SK-N-SH (cell line): ENCODE measurements around the gene TRIM8.

Experiments
- CHD2 ChIP-seq: fragments of 150-350 bp; IDR thresholded peaks from 2 replicates; pipeline ENCODE4 v1.6.1; 2018; ENCODE audit warnings: low read length; ENCODE audit not compliant: partially characterized antibody
- MXI1 ChIP-seq: IDR thresholded peaks from 2 replicates; pipeline ENCODE4 v1.6.1; 2012; ENCODE audit warnings: mild to moderate bottlenecking, low read depth, low read length, improper control_type of control experiment
- TAF1 ChIP-seq: IDR thresholded peaks from 2 replicates; pipeline ENCODE4 v1.6.1; 2012; ENCODE audit warnings: low read depth, mild to moderate bottlenecking, low read length, moderate library complexity, borderline replicate concordance
- TF ChIP-seq, protein P1 (sequence below): IDR thresholded peaks from 2 replicates; pipeline ENCODE4; 2012
- TF ChIP-seq, protein P2 (sequence below): IDR thresholded peaks from 2 replicates; pipeline ENCODE4 v1.4.0; 2012; ENCODE audit warnings: low read depth, borderline replicate concordance

DNA sequence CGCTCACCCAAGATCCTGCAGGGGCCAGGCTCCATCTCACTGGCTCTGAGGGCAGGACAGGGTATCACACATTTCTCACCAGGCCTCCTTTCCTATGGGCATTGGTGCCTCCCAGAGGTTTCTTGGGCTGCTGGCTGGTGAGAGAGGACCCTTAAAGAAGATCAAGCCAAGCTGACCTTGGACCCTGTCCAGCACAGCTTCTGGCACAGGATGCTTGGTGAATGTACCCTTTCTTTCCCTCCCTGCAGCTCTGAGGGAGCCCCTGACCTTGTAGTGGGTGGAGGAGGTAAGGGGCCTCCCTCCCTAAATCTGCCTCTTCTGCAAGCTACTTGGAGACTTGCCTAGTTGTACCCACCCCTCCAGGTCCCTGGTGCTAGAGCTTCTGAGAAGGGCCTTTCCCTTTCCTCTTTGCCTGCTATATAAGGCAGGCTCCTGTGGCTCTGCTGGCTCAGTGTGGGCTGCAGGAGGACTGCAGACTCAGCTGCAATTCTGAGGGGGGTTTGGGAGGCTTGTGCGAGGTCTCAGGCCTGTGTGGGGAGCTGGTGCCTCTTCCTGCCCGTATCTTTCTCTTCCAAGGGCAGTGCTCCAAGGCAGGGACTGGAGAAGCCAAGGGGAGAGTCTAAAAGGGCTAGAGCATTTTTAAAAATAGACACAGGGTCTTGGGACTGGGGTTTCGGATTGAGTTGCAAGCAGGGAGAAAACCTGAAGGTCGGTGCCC lies 11.7 kb upstream of the TRIM8 start:
- TF ChIP-seq, protein P1, sequence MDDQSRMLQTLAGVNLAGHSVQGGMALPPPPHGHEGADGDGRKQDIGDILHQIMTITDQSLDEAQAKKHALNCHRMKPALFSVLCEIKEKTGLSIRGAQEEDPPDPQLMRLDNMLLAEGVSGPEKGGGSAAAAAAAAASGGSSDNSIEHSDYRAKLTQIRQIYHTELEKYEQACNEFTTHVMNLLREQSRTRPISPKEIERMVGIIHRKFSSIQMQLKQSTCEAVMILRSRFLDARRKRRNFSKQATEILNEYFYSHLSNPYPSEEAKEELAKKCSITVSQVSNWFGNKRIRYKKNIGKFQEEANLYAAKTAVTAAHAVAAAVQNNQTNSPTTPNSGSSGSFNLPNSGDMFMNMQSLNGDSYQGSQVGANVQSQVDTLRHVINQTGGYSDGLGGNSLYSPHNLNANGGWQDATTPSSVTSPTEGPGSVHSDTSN = no peak
- TF ChIP-seq TAF1 = no peak
- TF ChIP-seq MXI1 = no peak
- no peak for TF ChIP-seq CHD2
- TF ChIP-seq, protein P2, sequence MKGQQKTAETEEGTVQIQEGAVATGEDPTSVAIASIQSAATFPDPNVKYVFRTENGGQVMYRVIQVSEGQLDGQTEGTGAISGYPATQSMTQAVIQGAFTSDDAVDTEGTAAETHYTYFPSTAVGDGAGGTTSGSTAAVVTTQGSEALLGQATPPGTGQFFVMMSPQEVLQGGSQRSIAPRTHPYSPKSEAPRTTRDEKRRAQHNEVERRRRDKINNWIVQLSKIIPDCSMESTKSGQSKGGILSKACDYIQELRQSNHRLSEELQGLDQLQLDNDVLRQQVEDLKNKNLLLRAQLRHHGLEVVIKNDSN = no peak
